HL-60 (cell line): ENCODE data around the gene KCTD4.

Experiments used
- POLR2AphosphoS5 ChIP-seq: IDR thresholded peaks from 2 replicates; pipeline ENCODE4 v1.6.1; 2012; ENCODE audit warnings: low read depth
- SPI1 ChIP-seq: IDR thresholded peaks from 2 replicates; pipeline ENCODE4 v1.6.1; 2012; ENCODE audit warnings: low read depth, mild to moderate bottlenecking, borderline replicate concordance
- TF ChIP-seq, protein P1 (sequence below): IDR thresholded peaks from one replicate; pipeline ENCODE4 v1.5.1; 2011; ENCODE audit warnings: low read length, control low read depth, inconsistent platforms; ENCODE audit not compliant: insufficient read depth
- TF ChIP-seq, protein P2 (sequence below): IDR thresholded peaks from 2 replicates; pipeline ENCODE4 v1.6.1; 2012; ENCODE audit warnings: low read depth; ENCODE audit not compliant: insufficient replicate concordance

DNA sequence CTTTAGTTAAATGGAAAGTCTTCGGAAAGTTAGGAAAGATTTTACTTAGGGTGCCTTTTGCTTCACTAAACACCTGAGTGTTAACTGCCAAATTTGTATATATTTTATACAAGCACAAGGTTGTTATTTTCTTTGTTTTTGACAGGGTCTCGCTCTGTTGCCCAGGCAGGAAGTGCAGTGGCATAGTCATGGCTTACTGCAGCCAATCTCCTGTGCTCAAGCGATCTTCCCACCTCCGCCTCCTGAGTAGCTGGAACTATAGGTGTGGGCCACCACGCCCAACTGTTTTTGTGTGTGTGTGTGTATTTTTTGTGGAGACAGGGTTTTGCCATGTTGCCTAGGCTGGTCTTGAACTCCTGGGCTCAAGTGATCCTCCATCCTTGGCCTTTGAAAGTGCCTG is 16.2 kb downstream of the KCTD4 start:
- TF ChIP-seq, protein P1, sequence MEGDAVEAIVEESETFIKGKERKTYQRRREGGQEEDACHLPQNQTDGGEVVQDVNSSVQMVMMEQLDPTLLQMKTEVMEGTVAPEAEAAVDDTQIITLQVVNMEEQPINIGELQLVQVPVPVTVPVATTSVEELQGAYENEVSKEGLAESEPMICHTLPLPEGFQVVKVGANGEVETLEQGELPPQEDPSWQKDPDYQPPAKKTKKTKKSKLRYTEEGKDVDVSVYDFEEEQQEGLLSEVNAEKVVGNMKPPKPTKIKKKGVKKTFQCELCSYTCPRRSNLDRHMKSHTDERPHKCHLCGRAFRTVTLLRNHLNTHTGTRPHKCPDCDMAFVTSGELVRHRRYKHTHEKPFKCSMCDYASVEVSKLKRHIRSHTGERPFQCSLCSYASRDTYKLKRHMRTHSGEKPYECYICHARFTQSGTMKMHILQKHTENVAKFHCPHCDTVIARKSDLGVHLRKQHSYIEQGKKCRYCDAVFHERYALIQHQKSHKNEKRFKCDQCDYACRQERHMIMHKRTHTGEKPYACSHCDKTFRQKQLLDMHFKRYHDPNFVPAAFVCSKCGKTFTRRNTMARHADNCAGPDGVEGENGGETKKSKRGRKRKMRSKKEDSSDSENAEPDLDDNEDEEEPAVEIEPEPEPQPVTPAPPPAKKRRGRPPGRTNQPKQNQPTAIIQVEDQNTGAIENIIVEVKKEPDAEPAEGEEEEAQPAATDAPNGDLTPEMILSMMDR: no peak
- TF ChIP-seq POLR2AphosphoS5: no peak
- no peak for TF ChIP-seq SPI1
- TF ChIP-seq, protein P2, sequence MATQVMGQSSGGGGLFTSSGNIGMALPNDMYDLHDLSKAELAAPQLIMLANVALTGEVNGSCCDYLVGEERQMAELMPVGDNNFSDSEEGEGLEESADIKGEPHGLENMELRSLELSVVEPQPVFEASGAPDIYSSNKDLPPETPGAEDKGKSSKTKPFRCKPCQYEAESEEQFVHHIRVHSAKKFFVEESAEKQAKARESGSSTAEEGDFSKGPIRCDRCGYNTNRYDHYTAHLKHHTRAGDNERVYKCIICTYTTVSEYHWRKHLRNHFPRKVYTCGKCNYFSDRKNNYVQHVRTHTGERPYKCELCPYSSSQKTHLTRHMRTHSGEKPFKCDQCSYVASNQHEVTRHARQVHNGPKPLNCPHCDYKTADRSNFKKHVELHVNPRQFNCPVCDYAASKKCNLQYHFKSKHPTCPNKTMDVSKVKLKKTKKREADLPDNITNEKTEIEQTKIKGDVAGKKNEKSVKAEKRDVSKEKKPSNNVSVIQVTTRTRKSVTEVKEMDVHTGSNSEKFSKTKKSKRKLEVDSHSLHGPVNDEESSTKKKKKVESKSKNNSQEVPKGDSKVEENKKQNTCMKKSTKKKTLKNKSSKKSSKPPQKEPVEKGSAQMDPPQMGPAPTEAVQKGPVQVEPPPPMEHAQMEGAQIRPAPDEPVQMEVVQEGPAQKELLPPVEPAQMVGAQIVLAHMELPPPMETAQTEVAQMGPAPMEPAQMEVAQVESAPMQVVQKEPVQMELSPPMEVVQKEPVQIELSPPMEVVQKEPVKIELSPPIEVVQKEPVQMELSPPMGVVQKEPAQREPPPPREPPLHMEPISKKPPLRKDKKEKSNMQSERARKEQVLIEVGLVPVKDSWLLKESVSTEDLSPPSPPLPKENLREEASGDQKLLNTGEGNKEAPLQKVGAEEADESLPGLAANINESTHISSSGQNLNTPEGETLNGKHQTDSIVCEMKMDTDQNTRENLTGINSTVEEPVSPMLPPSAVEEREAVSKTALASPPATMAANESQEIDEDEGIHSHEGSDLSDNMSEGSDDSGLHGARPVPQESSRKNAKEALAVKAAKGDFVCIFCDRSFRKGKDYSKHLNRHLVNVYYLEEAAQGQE: no peak
